H1 (cell line): Measurements from ENCODE around the gene NPFFR1. TPM values are rescaled to one million over a fixed set of nuclear protein-coding genes. Genes with fewer than 3 reads are reported as not detected.

Source experiments
- CTCF ChIP-seq, 3 experiments: IDR thresholded peaks; 1 replicate in 2 of 3; 2 replicates in 1 of 3; pipeline versions ENCODE4 v1.5.1 to v1.6.1; 2011; ENCODE audit warnings: low read length in 3 of 3, mild to moderate bottlenecking in 3 of 3, inconsistent platforms in 2 of 3, low read depth in 1 of 3, moderate library complexity in 1 of 3; ENCODE audit not compliant: insufficient read depth in 1 of 3; ENCODE audit errors: control extremely low read depth in 1 of 3
- HDAC6 ChIP-seq: IDR thresholded peaks from one replicate; pipeline ENCODE4 v1.7.1; 2012; ENCODE audit warnings: low read depth, mild to moderate bottlenecking, inconsistent platforms, low read length, moderate library complexity
- JUND ChIP-seq: IDR thresholded peaks from 2 replicates; pipeline ENCODE4 v1.6.1; 2011; ENCODE audit warnings: mild to moderate bottlenecking, improper control_type of control experiment, low read length
- KDM4A ChIP-seq: IDR thresholded peaks from one replicate; pipeline ENCODE4 v1.7.1; 2012; ENCODE audit warnings: low read depth, mild to moderate bottlenecking, moderate library complexity, low read length, inconsistent platforms; ENCODE audit not compliant: severe bottlenecking
- polyA plus RNA-seq, 7 experiments: library from polyadenylated mRNA; depleted of rRNA in 3 of 7; stranded (reverse) in 5 of 7; unstranded in 2 of 7; fragments of >200 nt in 5 of 7; fragments of 200-250 nt in 2 of 7; gene quantifications; 1 replicate in 5 of 7; 2 replicates in 1 of 7; 4 replicates in 1 of 7; pipeline versions ENCODE4 v1.2.1 to v1.2.3, GENCODE V29; 2011 to 2013; ENCODE audit warnings: missing spikeins in 2 of 7, mixed read lengths in 2 of 7
- total RNA-seq: library from RNA; stranded (reverse); fragmentation: NEBNext Ultra II Directional; extraction: Animal tissue kit (Norgen Biotek cat#: 25700); gene quantifications from 2 replicates; pipeline ENCODE4 v1.2.1, GENCODE V29; 2021

Gene NPFFR1
- total and polyA plus RNA-seq, 2 of the 8 experiments (the other 6 are each of a cell fraction or from before 2014, with no cell fraction given), result 0.02 to 0.06 TPM

DNA sequence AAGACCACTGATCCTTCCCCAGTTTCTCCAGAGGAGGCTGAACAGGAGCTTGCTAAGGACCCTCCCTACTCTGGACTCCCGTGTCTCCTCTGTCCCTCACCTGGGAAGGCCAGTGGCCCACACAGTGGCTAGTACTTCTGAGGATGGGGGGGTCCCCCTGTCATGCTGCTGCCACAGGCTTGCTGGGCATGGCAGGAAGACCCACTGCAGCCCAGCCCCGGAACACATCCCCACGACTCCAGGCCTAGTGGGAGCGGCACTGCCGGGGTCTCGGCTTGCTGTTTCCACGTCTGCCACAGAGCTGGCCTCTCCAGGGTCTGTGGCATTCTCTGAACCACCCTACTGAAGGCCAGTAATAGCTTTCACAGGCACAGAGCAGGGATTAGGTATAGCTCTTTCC is 25.9 kb upstream of the NPFFR1 start (continued):
- TF ChIP-seq CTCF (IDR thresholded peaks at IDR 0.05; ENCODE audit: control extremely low read depth in 1 of 3, insufficient read depth in 1 of 3, low read depth in 1 of 3, low read length in 3 of 3), result no peak
- TF ChIP-seq KDM4A, result no peak
- TF ChIP-seq HDAC6, result no peak
- TF ChIP-seq JUND, result no peak
